ENCODE data around the gene ASGR2. TPM values are rescaled to one million over a fixed set of nuclear protein-coding genes. Genes with fewer than 3 reads are reported as not detected.

Gene ASGR2
- total and polyA plus RNA-seq, 12 donors, result 0.14 to 1.4 (median 0.61) TPM; not detected in 4

DNA sequence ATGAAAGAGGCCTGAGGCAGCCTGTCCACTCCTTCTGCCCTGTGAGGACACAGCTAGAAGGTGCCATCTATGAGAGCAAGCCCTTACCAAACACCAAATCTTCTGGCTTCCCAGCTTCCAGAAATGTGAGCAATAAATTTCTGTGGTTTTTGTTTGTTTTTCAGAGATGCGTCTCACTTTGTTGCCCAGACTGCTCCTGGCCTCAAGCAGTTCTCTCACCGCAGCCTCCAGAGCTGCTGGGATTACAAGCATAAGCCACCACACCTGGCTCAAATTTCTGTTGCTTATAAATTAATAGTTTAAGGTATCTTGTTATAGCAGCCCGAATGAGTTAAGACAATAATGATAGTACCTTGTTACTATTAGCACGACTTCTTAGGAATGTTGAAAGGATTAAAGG lies 58.2 kb downstream of the ASGR2 start:
- intact Hi-C loops (cut with DNase I), result loop anchor here in 1 of 2 donors (10.0 kb wide), 1 partner anchor 238 kb away; the partner anchor contains the start of gene YBX2
- 84 to 94% (median 89%) methylated on average over 4 of the region's 4 CpGs for WGBS, 4 donors
- H3K27me3 ChIP-seq, result no peaks in the 10 kb centered on the region
- TF ChIP-seq POLR2A (IDR thresholded peaks at IDR 0.05), result no peak
- TF ChIP-seq, protein P1, sequence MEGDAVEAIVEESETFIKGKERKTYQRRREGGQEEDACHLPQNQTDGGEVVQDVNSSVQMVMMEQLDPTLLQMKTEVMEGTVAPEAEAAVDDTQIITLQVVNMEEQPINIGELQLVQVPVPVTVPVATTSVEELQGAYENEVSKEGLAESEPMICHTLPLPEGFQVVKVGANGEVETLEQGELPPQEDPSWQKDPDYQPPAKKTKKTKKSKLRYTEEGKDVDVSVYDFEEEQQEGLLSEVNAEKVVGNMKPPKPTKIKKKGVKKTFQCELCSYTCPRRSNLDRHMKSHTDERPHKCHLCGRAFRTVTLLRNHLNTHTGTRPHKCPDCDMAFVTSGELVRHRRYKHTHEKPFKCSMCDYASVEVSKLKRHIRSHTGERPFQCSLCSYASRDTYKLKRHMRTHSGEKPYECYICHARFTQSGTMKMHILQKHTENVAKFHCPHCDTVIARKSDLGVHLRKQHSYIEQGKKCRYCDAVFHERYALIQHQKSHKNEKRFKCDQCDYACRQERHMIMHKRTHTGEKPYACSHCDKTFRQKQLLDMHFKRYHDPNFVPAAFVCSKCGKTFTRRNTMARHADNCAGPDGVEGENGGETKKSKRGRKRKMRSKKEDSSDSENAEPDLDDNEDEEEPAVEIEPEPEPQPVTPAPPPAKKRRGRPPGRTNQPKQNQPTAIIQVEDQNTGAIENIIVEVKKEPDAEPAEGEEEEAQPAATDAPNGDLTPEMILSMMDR (IDR thresholded peaks at IDR 0.05), result no peak
- no peaks in the 10 kb centered on the region for H3K9me3 ChIP-seq (replicated peaks in 1 of 3)
- no peaks in the 10 kb centered on the region for H3K4me1 ChIP-seq (replicated peaks in 1 of 2)
- H3K4me3 ChIP-seq, result no peak overlapping the region
- no peak for DNase-seq
- no peaks in the 10 kb centered on the region for H3K36me3 ChIP-seq (replicated peaks in 1 of 2)
- H3K27ac ChIP-seq, result no peak overlapping the region

Small RNAs within 50 kb of the gene (small RNA-seq; reads per million reads assigned to genes)
- 0 reads per million in 2 donors for gene AC120057.1

Other genes starting within 250 kb of the ASGR2 start
- under 1 TPM in 2 of 9 donors, not detected in 7; 0.23 to 0.39 TPM for gene ALOX12, start 118.8 kb downstream of the ASGR2 start, total RNA-seq
- gene ALOX12, start 118.8 kb downstream of the ASGR2 start, polyA plus RNA-seq, result under 1 TPM in 1 of 3 donors, not detected in 2; 0.16 TPM
- 100 to 1,000 TPM; 206 to 799 (median 538) TPM for gene RNASEK, start 102.2 kb downstream of the ASGR2 start, total RNA-seq
- gene RNASEK, start 102.2 kb downstream of the ASGR2 start, polyA plus RNA-seq, result 100 to 1,000 TPM; 363 to 770 (median 435) TPM
- gene BCL6B, start 91.8 kb downstream of the ASGR2 start, total RNA-seq, result 10 to 100 TPM in 3 of 9 donors, 1 to 10 TPM in 6; 2.9 to 17.0 (median 8.5) TPM
- gene BCL6B, start 91.8 kb downstream of the ASGR2 start, polyA plus RNA-seq, result 10 to 100 TPM in 1 of 3 donors, 1 to 10 TPM in 2; 3.2 to 14.2 (median 9.3) TPM
- 1 to 10 TPM in 8 of 9 donors, under 1 TPM in 1; 0.97 to 3.2 (median 2.3) TPM for gene SLC16A13, start 78.8 kb downstream of the ASGR2 start, total RNA-seq
- 1 to 10 TPM in 2 of 3 donors, under 1 TPM in 1; 0.84 to 3.1 (median 1.3) TPM for gene SLC16A13, start 78.8 kb downstream of the ASGR2 start, polyA plus RNA-seq
- 1 to 10 TPM in 2 of 9 donors, under 1 TPM in 5, not detected in 2; 0.18 to 1.1 (median 0.55) TPM for gene SLC16A11, start 70.7 kb downstream of the ASGR2 start, total RNA-seq
- 1 to 10 TPM in 2 of 3 donors, not detected in 1; 1.1 to 3.0 TPM for gene SLC16A11, start 70.7 kb downstream of the ASGR2 start, polyA plus RNA-seq
- 10 to 100 TPM in 1 of 9 donors, 1 to 10 TPM in 7, under 1 TPM in 1; 0.83 to 14.1 (median 5.3) TPM for gene CLEC10A, start 34.6 kb downstream of the ASGR2 start, total RNA-seq
- gene CLEC10A, start 34.6 kb downstream of the ASGR2 start, polyA plus RNA-seq, result 1 to 10 TPM; 3.1 to 6.5 (median 4.2) TPM
- 1 to 10 TPM in 6 of 9 donors, under 1 TPM in 1, not detected in 2; 0.63 to 2.7 (median 1.7) TPM for gene ASGR1, start 64.5 kb upstream of the ASGR2 start, total RNA-seq
- gene ASGR1, start 64.5 kb upstream of the ASGR2 start, polyA plus RNA-seq, result 1 to 10 TPM in 2 of 3 donors, under 1 TPM in 1; 0.29 to 6.9 (median 5.0) TPM
- gene DLG4, start 105.0 kb upstream of the ASGR2 start, total RNA-seq, result 10 to 100 TPM; 14.1 to 70.2 (median 31.4) TPM
- gene DLG4, start 105.0 kb upstream of the ASGR2 start, polyA plus RNA-seq, result 100 to 1,000 TPM in 1 of 3 donors, 10 to 100 TPM in 2; 19.1 to 172 (median 29.6) TPM
- 1,000 to 10,000 TPM in 8 of 9 donors, 100 to 1,000 TPM in 1; 961 to 2,378 (median 1,747) TPM for gene ACADVL, start 105.1 kb upstream of the ASGR2 start, total RNA-seq
- gene ACADVL, start 105.1 kb upstream of the ASGR2 start, polyA plus RNA-seq, result 1,000 to 10,000 TPM in 2 of 3 donors, 100 to 1,000 TPM in 1; 972 to 6,098 (median 5,777) TPM
- 10 to 100 TPM; 25.2 to 87.2 (median 44.8) TPM for gene DVL2, start 119.7 kb upstream of the ASGR2 start, total RNA-seq
- 10 to 100 TPM; 11.8 to 80.9 (median 19.2) TPM for gene DVL2, start 119.7 kb upstream of the ASGR2 start, polyA plus RNA-seq
- 100 to 1,000 TPM in 1 of 9 donors, 10 to 100 TPM in 8; 33.5 to 141 (median 66.8) TPM for gene PHF23, start 124.6 kb upstream of the ASGR2 start, total RNA-seq
- gene PHF23, start 124.6 kb upstream of the ASGR2 start, polyA plus RNA-seq, result 10 to 100 TPM; 28.0 to 80.3 (median 49.6) TPM
- gene GABARAP, start 127.6 kb upstream of the ASGR2 start, total RNA-seq, result 1,000 to 10,000 TPM in 1 of 9 donors, 100 to 1,000 TPM in 8; 195 to 1,049 (median 833) TPM
- gene GABARAP, start 127.6 kb upstream of the ASGR2 start, polyA plus RNA-seq, result 1,000 to 10,000 TPM in 2 of 3 donors, 100 to 1,000 TPM in 1; 694 to 1,285 (median 1,047) TPM
- 100 to 1,000 TPM in 5 of 9 donors, 10 to 100 TPM in 4; 30.3 to 144 (median 125) TPM for gene CTDNEP1, start 136.9 kb upstream of the ASGR2 start, total RNA-seq
- 100 to 1,000 TPM in 1 of 3 donors, 10 to 100 TPM in 2; 67.9 to 177 (median 84.4) TPM for gene CTDNEP1, start 136.9 kb upstream of the ASGR2 start, polyA plus RNA-seq
- gene ELP5, start 137.4 kb upstream of the ASGR2 start, total RNA-seq, result 10 to 100 TPM; 28.0 to 82.7 (median 58.8) TPM
- gene ELP5, start 137.4 kb upstream of the ASGR2 start, polyA plus RNA-seq, result 10 to 100 TPM; 39.0 to 96.5 (median 77.4) TPM
- gene CLDN7, start 147.7 kb upstream of the ASGR2 start, total RNA-seq, result 10 to 100 TPM in 4 of 9 donors, 1 to 10 TPM in 5; 2.0 to 35.6 (median 7.0) TPM
- 1 to 10 TPM; 1.6 to 9.7 (median 5.3) TPM for gene CLDN7, start 147.7 kb upstream of the ASGR2 start, polyA plus RNA-seq
- gene SLC2A4, start 166.9 kb upstream of the ASGR2 start, total RNA-seq, result 10 to 100 TPM in 4 of 9 donors, 1 to 10 TPM in 5; 1.8 to 30.0 (median 7.8) TPM
- 10 to 100 TPM in 1 of 3 donors, 1 to 10 TPM in 1, under 1 TPM in 1; 0.75 to 12.7 (median 5.6) TPM for gene SLC2A4, start 166.9 kb upstream of the ASGR2 start, polyA plus RNA-seq
- under 1 TPM in 4 of 9 donors, not detected in 5; 0.06 to 0.28 (median 0.09) TPM for gene YBX2, start 179.8 kb upstream of the ASGR2 start, total RNA-seq
- 1 to 10 TPM in 1 of 3 donors, under 1 TPM in 1, not detected in 1; 0.88 to 1.4 TPM for gene YBX2, start 179.8 kb upstream of the ASGR2 start, polyA plus RNA-seq
- 100 to 1,000 TPM; 110 to 666 (median 262) TPM for gene EIF5A, start 192.8 kb upstream of the ASGR2 start, total RNA-seq
- gene EIF5A, start 192.8 kb upstream of the ASGR2 start, polyA plus RNA-seq, result 100 to 1,000 TPM; 469 to 594 (median 589) TPM
- gene GPS2, start 200.5 kb upstream of the ASGR2 start, total RNA-seq, result 100 to 1,000 TPM in 5 of 9 donors, 10 to 100 TPM in 4; 69.1 to 124 (median 100) TPM
- gene GPS2, start 200.5 kb upstream of the ASGR2 start, polyA plus RNA-seq, result 100 to 1,000 TPM; 167 to 196 (median 191) TPM
- gene NEURL4, start 214.5 kb upstream of the ASGR2 start, total RNA-seq, result 10 to 100 TPM; 10.4 to 46.9 (median 25.0) TPM
- 100 to 1,000 TPM in 1 of 3 donors, 10 to 100 TPM in 1, 1 to 10 TPM in 1; 8.7 to 111 (median 45.5) TPM for gene NEURL4, start 214.5 kb upstream of the ASGR2 start, polyA plus RNA-seq
- 10 to 100 TPM in 4 of 9 donors, 1 to 10 TPM in 5; 2.9 to 54.7 (median 9.7) TPM for gene ACAP1, start 221.7 kb upstream of the ASGR2 start, total RNA-seq
- gene ACAP1, start 221.7 kb upstream of the ASGR2 start, polyA plus RNA-seq, result 10 to 100 TPM in 2 of 3 donors, 1 to 10 TPM in 1; 2.1 to 54.1 (median 21.9) TPM
- gene KCTD11, start 237.3 kb upstream of the ASGR2 start, total RNA-seq, result 10 to 100 TPM in 6 of 9 donors, 1 to 10 TPM in 3; 6.8 to 13.8 (median 11.5) TPM
- gene KCTD11, start 237.3 kb upstream of the ASGR2 start, polyA plus RNA-seq, result 1 to 10 TPM; 5.2 to 10.0 (median 7.1) TPM
- not detected for gene TMEM95, start 240.3 kb upstream of the ASGR2 start, total RNA-seq
- gene TMEM95, start 240.3 kb upstream of the ASGR2 start, polyA plus RNA-seq, result not detected

Data from adrenal gland (tissue), 12 donors.